D341Med (cell line): ENCODE results near the gene ANAPC15.
A peak's percentile ranks its signal among the peaks of the same experiment; 100 is the strongest.
"Not testable (repeated sequence)": the region's sequence is repeated elsewhere in the genome, so short reads cannot be mapped to it uniquely, and the experiment has no call there.

ENCODE experiments used
- DNase-seq: peaks from one replicate; pipeline ENCODE4 v3.0.0; 2012; ENCODE audit warnings: low spot score

The ANAPC15 gene

GRCh38 chr11:72112143-72112977, at the start of gene ANAPC15:
ANAPC15 (minus strand) TSS chr11:72112695; CDS start chr11:72111276, 1,419 bp downstream.
- peak; percentile 91 for DNase-seq

DNA sequence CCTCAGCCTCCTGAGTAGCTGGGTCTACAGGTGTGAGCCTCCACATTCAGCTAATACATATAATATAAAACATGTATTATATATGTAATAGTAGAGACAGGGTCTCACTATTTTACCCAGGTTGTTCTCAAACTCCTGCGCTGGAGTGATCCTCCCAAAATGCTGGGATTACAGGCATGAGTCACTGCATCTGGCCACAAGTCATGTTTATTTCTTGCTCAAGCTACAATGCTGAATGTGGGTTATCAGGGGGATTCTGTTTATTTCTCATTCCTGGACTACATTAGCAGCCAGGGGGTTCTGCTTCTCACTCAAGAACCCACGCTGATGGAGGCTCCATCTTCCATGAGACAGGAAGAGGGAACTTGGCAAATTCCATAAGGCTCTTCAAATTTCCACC, 47.8 kb upstream of the ANAPC15 start:
- no peak for DNase-seq

- DNase-seq, result no peak
These were observed 44.6 kb upstream of the ANAPC15 start for GRCh38 chr11:72157131-72157530.

DNA sequence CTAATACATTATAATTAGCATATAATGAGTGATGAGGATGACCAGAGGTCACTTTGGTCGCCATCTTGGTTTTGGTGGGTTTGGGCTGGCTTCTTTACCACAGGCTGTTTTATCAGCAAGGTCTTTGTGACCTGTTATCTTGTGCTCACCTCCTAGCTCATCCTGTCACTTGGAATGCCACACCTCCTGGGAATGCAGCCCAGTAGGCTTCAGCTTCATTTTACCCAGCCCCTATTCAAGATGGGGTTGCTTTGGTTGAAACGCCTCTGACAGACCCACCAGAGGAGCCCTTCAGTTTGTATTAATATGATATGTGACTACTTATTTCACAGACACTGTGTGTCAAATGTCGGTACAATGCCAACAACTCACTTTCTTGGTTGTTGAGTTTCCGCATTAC, 43.3 kb upstream of the ANAPC15 start:
- DNase-seq, result no peak

- no peak for DNase-seq
These were observed 42.3 kb upstream of the ANAPC15 start for GRCh38 chr11:72154816-72155215.

DNA sequence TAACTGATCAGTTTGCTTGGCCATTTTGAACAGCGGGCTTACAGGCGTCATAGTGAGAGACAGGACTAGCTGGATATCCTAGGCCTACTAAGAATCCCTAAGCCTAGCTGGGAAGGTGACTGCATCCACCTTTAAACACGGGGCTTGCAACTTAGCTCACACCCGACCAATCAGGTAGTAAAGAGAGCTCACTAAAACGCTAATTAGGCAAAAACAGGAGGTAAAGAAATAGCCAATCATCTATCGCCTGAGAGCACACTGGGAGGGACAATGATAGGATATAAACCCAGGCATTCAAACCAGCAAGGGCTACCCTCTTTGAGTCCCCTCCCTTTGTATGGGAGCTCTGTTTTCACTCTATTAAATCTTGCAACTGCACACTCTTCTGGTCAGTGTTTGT, 41.4 kb upstream of the ANAPC15 start:
- DNase-seq, result not testable (repeated sequence)

- no peak for DNase-seq
These were observed 38.4 kb upstream of the ANAPC15 start for GRCh38 chr11:72150882-72151281.

DNA sequence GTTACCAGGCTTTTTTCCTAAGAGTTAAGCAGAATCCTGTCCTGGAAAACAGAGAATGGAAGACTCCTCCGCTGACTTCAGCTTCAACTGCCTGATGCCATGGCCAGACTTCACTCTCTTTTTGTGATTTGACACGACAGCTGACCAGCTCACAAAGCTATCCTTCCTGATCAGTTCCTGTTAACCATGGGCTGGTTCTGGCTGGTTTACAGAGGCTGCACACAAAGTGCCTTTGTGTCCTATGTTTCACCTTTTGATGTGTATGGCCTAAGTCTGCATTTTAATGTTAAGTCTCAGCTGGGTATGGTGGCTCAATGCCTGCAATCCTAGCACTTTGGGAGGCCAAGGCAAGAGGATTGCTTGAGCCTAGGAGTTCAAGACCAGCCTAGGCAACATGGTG, 34.1 kb upstream of the ANAPC15 start:
- no peak for DNase-seq

GRCh38 chr11:72144807-72145565, 32.5 kb upstream of the ANAPC15 start:
- DNase-seq, result no peak

- DNase-seq, result not testable (repeated sequence)
These were observed 30.0 kb upstream of the ANAPC15 start for GRCh38 chr11:72142543-72142942.

GRCh38 chr11:72142086-72142485, 29.6 kb upstream of the ANAPC15 start:
- not testable (repeated sequence) for DNase-seq

DNA sequence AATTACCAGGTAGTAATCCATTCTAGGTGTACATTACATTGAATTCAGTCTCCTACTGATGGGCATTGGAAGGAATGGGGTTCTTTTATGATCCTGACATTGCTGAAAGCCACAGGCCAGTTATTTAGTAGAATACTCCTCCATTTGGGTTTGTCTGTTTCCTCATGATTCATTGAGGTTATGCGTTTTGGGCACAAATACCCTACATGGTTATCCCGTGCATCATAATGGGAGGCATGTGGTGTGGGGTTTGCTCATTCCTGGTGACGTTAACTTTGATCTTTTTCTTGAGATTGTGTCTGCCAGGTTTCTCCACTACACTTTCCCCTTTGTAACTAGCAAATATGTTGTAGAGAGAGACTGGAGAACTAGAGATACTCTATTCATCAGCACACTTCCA, 28.6 kb upstream of the ANAPC15 start:
- DNase-seq, result no peak

DNA sequence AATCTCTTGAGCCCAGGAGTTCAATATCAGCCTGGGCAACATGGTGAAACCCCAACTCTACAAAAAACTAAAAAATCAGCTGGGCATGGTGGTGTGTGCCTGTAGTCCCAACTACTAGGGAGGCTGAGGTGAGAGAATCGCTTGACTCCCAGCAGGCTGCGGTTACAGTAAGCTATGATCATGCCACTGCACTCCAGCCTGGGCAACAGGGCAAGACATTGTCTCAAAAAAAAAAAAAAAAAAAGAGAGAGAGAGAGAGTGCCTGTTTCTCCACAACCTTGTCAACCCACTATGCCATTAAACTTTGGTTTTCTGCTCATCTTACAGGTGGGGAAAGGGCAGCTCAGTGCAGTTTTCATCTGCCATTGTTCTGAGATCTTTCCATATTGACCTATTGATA, 28.2 kb upstream of the ANAPC15 start:
- no peak for DNase-seq

DNA sequence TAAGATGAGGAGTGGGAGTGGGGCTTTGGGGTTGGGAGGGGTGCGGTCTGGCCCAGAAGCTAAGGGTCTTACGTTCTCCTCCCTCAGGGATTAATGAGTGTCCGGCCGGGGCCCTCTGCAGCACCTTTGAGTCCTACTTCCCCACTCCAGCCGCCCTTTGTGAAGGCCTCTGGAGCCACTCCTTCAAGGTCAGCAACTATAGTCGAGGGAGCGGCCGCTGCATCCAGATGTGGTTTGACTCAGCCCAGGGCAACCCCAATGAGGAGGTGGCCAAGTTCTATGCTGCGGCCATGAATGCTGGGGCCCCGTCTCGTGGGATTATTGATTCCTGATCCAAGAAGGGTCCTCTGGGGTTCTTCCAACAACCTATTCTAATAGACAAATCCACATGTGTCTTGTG, 27.0 kb upstream of the ANAPC15 start:
- no peak for DNase-seq

DNA sequence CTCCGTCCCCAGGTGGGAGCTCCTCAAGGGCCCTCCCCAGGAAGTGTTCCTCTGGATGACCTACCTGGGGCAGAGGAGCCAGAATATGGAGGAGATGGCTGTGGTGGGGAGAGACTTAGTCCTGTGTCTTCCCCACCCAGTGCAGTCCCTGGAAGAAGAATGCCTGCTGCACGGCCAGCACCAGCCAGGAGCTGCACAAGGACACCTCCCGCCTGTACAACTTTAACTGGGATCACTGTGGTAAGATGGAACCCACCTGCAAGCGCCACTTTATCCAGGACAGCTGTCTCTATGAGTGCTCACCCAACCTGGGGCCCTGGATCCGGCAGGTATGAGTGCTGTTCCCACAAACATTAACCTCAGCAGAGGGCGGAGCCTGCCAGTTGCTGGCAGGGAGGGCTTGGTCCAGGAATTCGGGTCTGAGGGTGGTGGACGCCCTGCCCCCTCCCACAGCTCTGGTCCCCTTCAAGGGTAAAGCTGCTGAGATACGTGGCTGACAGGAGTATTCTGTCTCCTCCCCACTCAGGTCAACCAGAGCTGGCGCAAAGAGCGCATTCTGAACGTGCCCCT, 26.4 kb upstream of the ANAPC15 start:
- no peak for DNase-seq

GRCh38 chr11:72136684-72137262, 24.3 kb upstream of the ANAPC15 start:
- no peak for DNase-seq

- no peak for DNase-seq
These were observed 23.6 kb upstream of the ANAPC15 start for GRCh38 chr11:72135891-72136683.

- not testable (repeated sequence) for DNase-seq
These were observed 23.0 kb upstream of the ANAPC15 start, which contains the start of gene FOLR3 for GRCh38 chr11:72135473-72135872. FOLR3 (plus strand) TSS chr11:72135725; CDS start chr11:72135953, 228 bp downstream.

- no peak for DNase-seq
These were observed 20.2 kb upstream of the ANAPC15 start for GRCh38 chr11:72132646-72133045.

DNA sequence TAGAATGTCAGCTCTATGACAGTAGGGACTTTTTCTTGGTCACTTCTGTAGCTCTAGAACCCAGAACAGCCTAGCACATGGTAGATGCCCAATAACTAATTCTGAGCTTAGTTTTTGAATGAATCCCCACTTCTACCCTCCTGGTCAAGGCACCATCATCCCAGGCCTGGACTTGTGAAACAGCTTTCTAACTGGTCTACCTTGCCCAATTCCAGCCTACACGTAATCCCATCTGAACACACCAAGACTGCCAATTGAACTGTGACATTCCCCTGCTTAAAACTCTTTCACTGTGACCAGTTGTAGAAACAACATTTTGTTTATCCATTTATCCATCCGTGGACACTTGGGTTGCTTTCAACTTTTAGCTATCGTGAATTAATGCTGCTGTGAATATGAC, 16.9 kb upstream of the ANAPC15 start:
- no peak for DNase-seq

- DNase-seq, result no peak
These were observed 15.4 kb upstream of the ANAPC15 start for GRCh38 chr11:72127923-72128322.

DNA sequence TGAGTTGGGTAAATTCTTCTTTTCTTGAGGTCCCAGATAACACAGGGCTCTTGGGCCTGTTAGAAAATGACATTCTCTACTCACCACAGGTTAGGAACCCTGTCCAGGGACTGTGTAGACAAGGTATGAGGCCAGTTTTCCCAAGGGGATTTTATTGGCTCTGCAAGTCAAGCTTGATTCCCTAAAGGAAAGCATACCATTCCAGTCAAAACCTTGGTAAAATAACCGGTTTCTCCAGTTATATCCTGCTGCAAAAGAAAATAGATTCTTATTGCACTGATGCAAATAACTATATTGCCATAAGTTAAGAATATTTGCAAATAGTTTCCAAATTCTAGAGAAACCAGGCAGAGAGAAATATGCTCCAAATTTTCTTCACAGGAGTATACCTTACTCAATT, 13.5 kb upstream of the ANAPC15 start:
- DNase-seq, result no peak
